Measurements from ENCODE around the gene HCFC1. TPM values are rescaled to one million over a fixed set of nuclear protein-coding genes. Genes with fewer than 3 reads are reported as not detected.
A peak's percentile ranks its signal among the peaks of the same experiment; 100 is the strongest.

The HCFC1 gene
- total and polyA plus RNA-seq, 9 of the 15 experiments (the other 6 are each of a cell fraction or from before 2014, with no cell fraction given): 2.8 to 133 (median 17.1) TPM

GRCh38 chrX:153919281-153919680 lies 52.3 kb downstream of the HCFC1 start:
- no TSS peak for BruUV-seq (replicated peaks)
- 86% methylated on average over 8 of the region's 13 CpGs for WGBS (ENCODE audit: insufficient coverage, low coverage, missing lambda C conversion rate)
- no peak overlapping the region for H3K9ac ChIP-seq (ENCODE audit: insufficient read depth in 1 of 2, low read depth in 2 of 2, low read length in 2 of 2)
- no peaks in the 10 kb centered on the region for H3K9me3 ChIP-seq (replicated peaks; ENCODE audit: control insufficient read depth, insufficient read depth, low read depth, low read length)
- no peaks in the 10 kb centered on the region for H4K20me1 ChIP-seq (replicated peaks; ENCODE audit: control insufficient read depth, insufficient read depth, low read length)
- no peak overlapping the region for H3K4me3 ChIP-seq
- H3K4me1 ChIP-seq (replicated peaks in 1 of 2; ENCODE audit: control insufficient read depth in 2 of 2, insufficient read depth in 2 of 2, low read length in 2 of 2): peaks cover 3 to 20% of the 10 kb centered on the region in 2 experiments; a peak in 4 of 5 replicates
- FAIRE-seq (no peak), ATAC-seq (no peak), DNase-seq (ENCODE audit: extremely low read depth in 1 of 4, low spot score in 3 of 4) (no peak)
- no peak overlapping the region for H3K4me2 ChIP-seq (ENCODE audit: insufficient read depth, low read length)
- TF ChIP-seq POLR2G (IDR thresholded peaks at IDR 0.05; ENCODE audit: low read depth, low read length): 0 out of 2 replicates have a peak, but pooled peaks have one; percentile 18
- no peak for TF ChIP-seq NEUROD1 (IDR thresholded peaks at IDR 0.05; ENCODE audit: borderline replicate concordance, low read depth, low read length, partially characterized antibody)
- H3K79me2 ChIP-seq (ENCODE audit: control insufficient read depth, insufficient read depth, low read length): peaks cover 11% of the 10 kb centered on the region; the same call in 2 of the 3 replicates
- CTCF ChIA-PET (ENCODE audit: low intra/inter-chr PET ratio): no interaction called here
- no peak overlapping the region for H2AFZ ChIP-seq (ENCODE audit: low read depth, low read length)
- POLR2A ChIA-PET: interaction anchor here (0.7 kb wide), 1 partner anchor 175 kb away, joined by 4 read pairs; no protein-coding TSS in a partner anchor
- in situ Hi-C loops (cut with MboI) (no loop called here), intact Hi-C loops (cut with micrococcal nuclease) (no loop called here)
- H3K9me1 ChIP-seq (ENCODE audit: control insufficient read depth, insufficient read depth, low read length): no peaks in the 10 kb centered on the region
- H3K27me3 ChIP-seq (ENCODE audit: control insufficient read depth in 2 of 2, insufficient read depth in 2 of 2, low read length in 2 of 2): no peaks in the 10 kb centered on the region
- no peak overlapping the region for H3K27ac ChIP-seq (ENCODE audit: extremely low read depth, low read depth, low read length)
- peaks cover 33% of the 10 kb centered on the region; the same call in 2 of the 3 replicates for H3K36me3 ChIP-seq (ENCODE audit: control insufficient read depth, insufficient read depth, low read length)

GRCh38 chrX:153917869-153918268 lies 53.7 kb downstream of the HCFC1 start:
- ATAC-seq (no peak), DNase-seq (ENCODE audit: extremely low read depth in 1 of 4, low spot score in 3 of 4) (no peak), FAIRE-seq (no peak)
- no peak overlapping the region for H2AFZ ChIP-seq (ENCODE audit: low read depth, low read length)
- ChIA-PET CTCF (ENCODE audit: low intra/inter-chr PET ratio) (no interaction called here), POLR2A (interaction anchor here (1.3 to 2.2 kb wide), 2 partner anchors 9 kb away, joined by 5 to 9 read pairs; partner anchors contain the start of gene ARHGAP4)
- no TSS peak for BruUV-seq (replicated peaks)
- no peak overlapping the region for H3K27ac ChIP-seq (ENCODE audit: extremely low read depth, low read depth, low read length)
- H3K9me3 ChIP-seq (replicated peaks; ENCODE audit: control insufficient read depth, insufficient read depth, low read depth, low read length): no peaks in the 10 kb centered on the region
- no peaks in the 10 kb centered on the region for H3K79me2 ChIP-seq (ENCODE audit: control insufficient read depth, insufficient read depth, low read length)
- no peak overlapping the region for H3K4me2 ChIP-seq (ENCODE audit: insufficient read depth, low read length)
- H3K4me1 ChIP-seq (replicated peaks in 1 of 2; ENCODE audit: control insufficient read depth in 2 of 2, insufficient read depth in 2 of 2, low read length in 2 of 2): peaks cover 0 to 24% of the 10 kb centered on the region in 2 experiments; a peak in 2 of 5 replicates
- intact Hi-C loops (cut with micrococcal nuclease): no loop called here
- no peaks in the 10 kb centered on the region for H3K27me3 ChIP-seq (ENCODE audit: control insufficient read depth in 2 of 2, insufficient read depth in 2 of 2, low read length in 2 of 2)
- H3K9ac ChIP-seq (ENCODE audit: insufficient read depth in 1 of 2, low read depth in 2 of 2, low read length in 2 of 2): no peak overlapping the region
- H3K4me3 ChIP-seq: no peak overlapping the region
- 82% methylated on average over 6 of the region's 6 CpGs for WGBS (ENCODE audit: insufficient coverage, low coverage, missing lambda C conversion rate)
- in situ Hi-C loops (cut with MboI): no loop called here
- no peaks in the 10 kb centered on the region for H3K9me1 ChIP-seq (ENCODE audit: control insufficient read depth, insufficient read depth, low read length)
- H4K20me1 ChIP-seq (replicated peaks; ENCODE audit: control insufficient read depth, insufficient read depth, low read length): no peaks in the 10 kb centered on the region
- peaks cover 37% of the 10 kb centered on the region; the same call in 2 of the 3 replicates for H3K36me3 ChIP-seq (ENCODE audit: control insufficient read depth, insufficient read depth, low read length)
- no peak for TF ChIP-seq ETV6 (IDR thresholded peaks at IDR 0.05; ENCODE audit: borderline replicate concordance in 1 of 2, low read depth in 2 of 2, low read length in 1 of 2)
- no peak for TF ChIP-seq ETV6 (CRISPR knock-in tag; IDR thresholded peaks at IDR 0.05; ENCODE audit: borderline replicate concordance)
- peak; percentile 50; the same call in 1 of the 2 replicates for TF ChIP-seq RFX1 (IDR thresholded peaks at IDR 0.05)
